Stomach (tissue), 9 donors: ENCODE results near the gene SYNJ1. TPM values are rescaled to one million over a fixed set of nuclear protein-coding genes. Genes with fewer than 3 reads are reported as not detected.

Experiments
- DNase-seq, 2 donors: peaks; one replicate each; pipeline versions ENCODE4 v3.0.0 to v3.0.0-alpha.2; 2013 to 2019
- H3K27ac ChIP-seq, 5 donors: fragments of 200-600 bp in 4 of 5; sonication (generic) in 4 of 5; one replicate each; pipeline ENCODE4 v1.5.1; 2013 to 2019; ENCODE audit warnings: mild to moderate bottlenecking in 1 of 5, moderate library complexity in 1 of 5
- H3K27me3 ChIP-seq, 3 donors: fragments of 200-600 bp; sonication (generic); one replicate each; pipeline ENCODE4 v1.5.1; 2017 to 2019; ENCODE audit warnings: mixed run types in 1 of 3
- H3K36me3 ChIP-seq, 4 donors: fragments of 200-600 bp; sonication (generic); 1 replicate in 3 of 4; 2 replicates in 1 of 4; pipeline ENCODE4 v1.5.1; 2016 to 2019
- H3K4me1 ChIP-seq, 4 donors: fragments of 200-600 bp; sonication (generic); one replicate each; pipeline ENCODE4 v1.5.1; 2016 to 2019
- H3K4me3 ChIP-seq, 4 donors: fragments of 200-600 bp; sonication (generic) in 3 of 4; one replicate each; pipeline ENCODE4 v1.5.1; 2016 to 2019; ENCODE audit warnings: mild to moderate bottlenecking in 1 of 4
- H3K9me3 ChIP-seq, 4 donors: fragments of 200-600 bp; sonication (generic); one replicate each; pipeline ENCODE4 v1.5.1; 2016 to 2019
- EP300 ChIP-seq: sonication (generic); formaldehyde crosslinking; IDR thresholded peaks from one replicate; pipeline ENCODE4 v1.6.1; 2017; ENCODE audit warnings: antibody characterized with exemption
- POLR2A ChIP-seq, 4 donors: fragments of 450-650 bp; IDR thresholded peaks; one replicate each; pipeline ENCODE4 v1.6.1; 2016; ENCODE audit warnings: antibody characterized with exemption in 4 of 4, control low read depth in 2 of 4, mild to moderate bottlenecking in 1 of 4, moderate library complexity in 1 of 4
- POLR2AphosphoS5 ChIP-seq, 3 donors: sonication (generic); formaldehyde crosslinking; IDR thresholded peaks; one replicate each; pipeline ENCODE4 v1.6.1; 2016; ENCODE audit warnings: antibody characterized with exemption in 3 of 3
- WGBS, 5 donors: extraction: QIAGEN DNeasy Blood & Tissue Kit in 3 of 5; methylation state at CpG; one replicate each; pipeline versions ENCODE4 v1.1.5 to v1.1.7; 2013 to 2018; 5-methylcytosine and 5-hydroxymethylcytosine counted together
- intact Hi-C: fragments of 100-400 bp; cut with DNase I; formaldehyde crosslinking; loops from one replicate; pipeline ENCODE4 v1.15.1; 2023; ENCODE audit warnings: low total_unique reads
- polyA plus RNA-seq, 3 donors: library from polyadenylated mRNA; stranded (reverse); fragments of 200-250 nt; gene quantifications; one replicate each; pipeline ENCODE4 v1.2.3, GENCODE V29; 2013
- total RNA-seq, 5 donors: library from RNA; depleted of rRNA; stranded (reverse); fragments of >200 nt; gene quantifications; one replicate each; pipeline versions ENCODE4 v1.1.0 to v1.2.3, GENCODE V29; 2014 to 2016
- TF ChIP-seq, protein P1 (sequence below), 7 experiments: fragments of 450-650 bp in 4 of 7; fragments of 200-600 bp in 3 of 7; sonication (generic) in 3 of 7; IDR thresholded peaks; one replicate each; pipeline ENCODE4 v1.5.1; 2016 to 2019; ENCODE audit warnings: antibody characterized with exemption in 7 of 7, control low read depth in 2 of 7, mild to moderate bottlenecking in 1 of 7
- donor health status: healthy with polysubstance abuse.
- donor health status: Bipolar disorder and iron deficiency.
- donor health status: healthy.

Gene SYNJ1
- total and polyA plus RNA-seq, 8 donors, result 0.89 to 245 (median 6.0) TPM

DNA sequence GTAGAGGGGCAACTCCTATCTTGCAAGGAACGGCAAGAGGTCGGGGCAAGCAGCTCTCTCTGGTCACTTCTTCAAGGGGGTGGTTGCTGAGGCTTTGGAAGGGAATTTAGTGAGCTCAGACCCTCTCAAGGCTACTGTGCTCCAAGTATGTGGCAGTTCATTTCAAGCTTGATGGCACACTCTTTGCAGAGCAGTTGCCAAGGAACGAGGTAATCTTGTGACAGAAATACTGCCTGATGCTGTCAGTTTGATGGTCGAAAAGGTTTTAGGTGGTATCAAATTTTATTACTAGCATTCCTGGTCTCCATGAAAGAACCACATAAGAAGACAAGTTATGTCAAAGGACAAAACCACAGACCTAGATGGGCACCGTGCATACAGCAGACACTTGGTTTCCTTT lies 128.7 kb downstream of the SYNJ1 start:
- Histone ChIP-seq H3K36me3 (peaks cover 22 to 56% (median 52%) of the 10 kb centered on the region in 4 donors), H3K4me3 (no peak overlapping the region), H3K27ac (no peak overlapping the region), H3K27me3 (no peaks in the 10 kb centered on the region), H3K9me3 (no peaks in the 10 kb centered on the region), H3K4me1 (no peaks in the 10 kb centered on the region)
- TF ChIP-seq, protein P1, sequence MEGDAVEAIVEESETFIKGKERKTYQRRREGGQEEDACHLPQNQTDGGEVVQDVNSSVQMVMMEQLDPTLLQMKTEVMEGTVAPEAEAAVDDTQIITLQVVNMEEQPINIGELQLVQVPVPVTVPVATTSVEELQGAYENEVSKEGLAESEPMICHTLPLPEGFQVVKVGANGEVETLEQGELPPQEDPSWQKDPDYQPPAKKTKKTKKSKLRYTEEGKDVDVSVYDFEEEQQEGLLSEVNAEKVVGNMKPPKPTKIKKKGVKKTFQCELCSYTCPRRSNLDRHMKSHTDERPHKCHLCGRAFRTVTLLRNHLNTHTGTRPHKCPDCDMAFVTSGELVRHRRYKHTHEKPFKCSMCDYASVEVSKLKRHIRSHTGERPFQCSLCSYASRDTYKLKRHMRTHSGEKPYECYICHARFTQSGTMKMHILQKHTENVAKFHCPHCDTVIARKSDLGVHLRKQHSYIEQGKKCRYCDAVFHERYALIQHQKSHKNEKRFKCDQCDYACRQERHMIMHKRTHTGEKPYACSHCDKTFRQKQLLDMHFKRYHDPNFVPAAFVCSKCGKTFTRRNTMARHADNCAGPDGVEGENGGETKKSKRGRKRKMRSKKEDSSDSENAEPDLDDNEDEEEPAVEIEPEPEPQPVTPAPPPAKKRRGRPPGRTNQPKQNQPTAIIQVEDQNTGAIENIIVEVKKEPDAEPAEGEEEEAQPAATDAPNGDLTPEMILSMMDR (IDR thresholded peaks at IDR 0.05), result no peak
- TF ChIP-seq POLR2A (IDR thresholded peaks at IDR 0.05) (no peak), EP300 (no peak), POLR2AphosphoS5 (IDR thresholded peaks at IDR 0.05) (no peak)
- DNase-seq, result no peak
- intact Hi-C loops, result no loop called here
- WGBS, 5 donors, result 84 to 91% (median 88%) methylated on average over 5 of the region's 5 CpGs

DNA sequence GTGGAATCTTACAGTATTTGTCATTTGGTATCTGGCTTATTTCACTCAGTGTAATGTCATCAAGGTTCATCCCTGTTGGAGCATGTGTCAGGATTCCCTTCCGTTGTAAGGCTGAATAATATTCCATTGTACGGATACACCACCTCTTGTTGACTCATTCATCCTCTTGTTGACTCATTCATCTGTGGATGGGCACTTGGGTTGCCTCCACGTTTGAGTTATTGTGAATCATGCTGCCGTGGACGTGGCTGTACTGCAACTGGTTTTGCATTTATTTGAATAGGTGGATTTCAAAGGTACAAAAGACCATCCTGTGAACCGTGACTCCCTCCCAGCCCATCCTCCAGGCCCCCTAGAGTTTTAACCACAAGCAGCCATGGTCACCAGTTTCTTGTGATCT lies 130.6 kb downstream of the SYNJ1 start:
- H3K36me3 ChIP-seq, result peaks cover 9 to 37% (median 33%) of the 10 kb centered on the region in 4 donors
- no peaks in the 10 kb centered on the region for H3K9me3 ChIP-seq
- H3K4me1 ChIP-seq, result peaks cover 0 to 9% (median 7%) of the 10 kb centered on the region in 4 donors
- no peaks in the 10 kb centered on the region for H3K27me3 ChIP-seq
- no peak overlapping the region for H3K27ac ChIP-seq
- intact Hi-C loops, result no loop called here
- TF ChIP-seq POLR2A (IDR thresholded peaks at IDR 0.05) (no peak), POLR2AphosphoS5 (IDR thresholded peaks at IDR 0.05) (no peak), EP300 (no peak)
- TF ChIP-seq, protein P1 (IDR thresholded peaks at IDR 0.05), result no peak
- 45 to 72% (median 62%) methylated on average over 6 of the region's 6 CpGs for WGBS, 5 donors
- no peak overlapping the region for H3K4me3 ChIP-seq
- no peak for DNase-seq

DNA sequence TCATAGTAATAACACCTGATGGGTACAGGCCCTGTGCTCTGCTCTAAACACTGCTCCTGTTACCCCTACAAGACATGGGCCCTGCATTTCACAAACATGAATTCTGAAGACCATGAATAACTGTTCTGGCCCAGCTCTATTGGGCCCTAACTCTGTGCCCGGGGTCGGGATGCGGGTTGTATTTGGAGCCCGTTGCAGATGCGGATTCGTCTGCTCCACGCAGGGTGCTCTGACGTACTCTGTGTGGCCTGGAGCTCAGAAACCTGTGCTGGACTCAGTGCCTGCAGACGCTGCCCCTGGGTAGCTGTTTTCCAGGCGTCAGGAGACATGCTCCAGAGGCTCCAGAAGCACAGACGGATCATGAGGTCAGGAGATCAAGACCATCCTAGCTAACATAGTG lies 132.4 kb downstream of the SYNJ1 start:
- Histone ChIP-seq H3K27me3 (no peaks in the 10 kb centered on the region), H3K4me1 (peaks cover 0 to 9% (median 7%) of the 10 kb centered on the region in 4 donors), H3K27ac (no peak overlapping the region), H3K9me3 (no peaks in the 10 kb centered on the region), H3K36me3 (peaks cover 0 to 26% (median 21%) of the 10 kb centered on the region in 4 donors), H3K4me3 (no peak overlapping the region)
- TF ChIP-seq, protein P1 (IDR thresholded peaks at IDR 0.05), result no peak
- no peak for TF ChIP-seq POLR2A (IDR thresholded peaks at IDR 0.05)
- TF ChIP-seq EP300, result no peak
- TF ChIP-seq POLR2AphosphoS5 (IDR thresholded peaks at IDR 0.05), result no peak
- intact Hi-C loops, result no loop called here
- 88 to 96% (median 91%) methylated on average over 4 to 11 of the region's 11 CpGs for whole genome bisulfite sequencing, 5 donors
- DNase-seq, result no peak

DNA sequence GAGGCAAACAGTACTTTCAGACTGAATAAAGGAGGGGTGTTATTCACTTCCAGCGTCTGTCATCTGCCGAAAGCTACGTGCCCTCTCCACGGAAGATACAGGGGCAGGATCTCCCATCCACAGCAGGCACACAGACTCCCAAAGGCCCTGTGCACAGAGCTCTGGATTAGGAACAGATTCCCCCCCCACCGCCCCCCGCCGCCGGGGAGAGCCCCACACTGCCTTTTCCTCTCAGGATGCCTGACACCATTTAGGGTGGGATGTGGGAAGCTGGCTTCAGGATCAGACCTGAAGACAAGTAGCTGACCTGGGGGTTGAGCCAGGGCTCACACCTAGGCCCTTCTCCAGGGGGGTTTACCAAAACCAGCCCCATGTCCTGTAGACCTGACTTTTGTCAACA lies 134.1 kb downstream of the SYNJ1 start:
- Histone ChIP-seq H3K27me3 (no peaks in the 10 kb centered on the region), H3K4me3 (no peak overlapping the region), H3K36me3 (peaks cover 0 to 8% (median 4%) of the 10 kb centered on the region in 4 donors), H3K4me1 (peaks cover 0 to 9% (median 7%) of the 10 kb centered on the region in 4 donors), H3K9me3 (no peaks in the 10 kb centered on the region), H3K27ac (no peak overlapping the region)
- intact Hi-C loops, result no loop called here
- TF ChIP-seq POLR2A (IDR thresholded peaks at IDR 0.05) (no peak), POLR2AphosphoS5 (IDR thresholded peaks at IDR 0.05) (no peak), EP300 (no peak)
- TF ChIP-seq, protein P1 (IDR thresholded peaks at IDR 0.05), result no peak
- 60 to 75% (median 72%) methylated on average over 8 of the region's 8 CpGs for WGBS, 5 donors
- DNase-seq, result no peak
